Skeletal muscle satellite cell (primary cell): ENCODE results near the gene LAPTM5.

Experiments
- H3K27me3 ChIP-seq: 2 replicates; pipeline ENCODE4 v1.7.0; 2013; ENCODE audit warnings: low read length; ENCODE audit not compliant: control insufficient read depth, insufficient read depth
- H3K36me3 ChIP-seq: 2 replicates; pipeline ENCODE4 v1.7.0; 2013; ENCODE audit warnings: mild to moderate bottlenecking, control low read depth, low read length; ENCODE audit not compliant: insufficient read depth
- H3K4me1 ChIP-seq: 2 replicates; pipeline ENCODE4 v1.7.0; 2013; ENCODE audit warnings: low read length; ENCODE audit not compliant: control insufficient read depth, insufficient read depth
- H3K4me2 ChIP-seq: 2 replicates; pipeline ENCODE4 v1.7.0; 2013; ENCODE audit warnings: mild to moderate bottlenecking, low read length
- H3K4me3 ChIP-seq: 2 replicates; pipeline ENCODE4 v1.7.0; 2013; ENCODE audit warnings: low read length
- H3K9ac ChIP-seq: 2 replicates; pipeline ENCODE4 v1.7.0; 2013; ENCODE audit warnings: mild to moderate bottlenecking, low read depth, low read length, moderate library complexity
- H3K9me3 ChIP-seq: replicated peaks from 2 replicates; pipeline ENCODE4 v1.7.0; 2013; ENCODE audit warnings: mild to moderate bottlenecking, control low read depth, low read length

The LAPTM5 gene

DNA sequence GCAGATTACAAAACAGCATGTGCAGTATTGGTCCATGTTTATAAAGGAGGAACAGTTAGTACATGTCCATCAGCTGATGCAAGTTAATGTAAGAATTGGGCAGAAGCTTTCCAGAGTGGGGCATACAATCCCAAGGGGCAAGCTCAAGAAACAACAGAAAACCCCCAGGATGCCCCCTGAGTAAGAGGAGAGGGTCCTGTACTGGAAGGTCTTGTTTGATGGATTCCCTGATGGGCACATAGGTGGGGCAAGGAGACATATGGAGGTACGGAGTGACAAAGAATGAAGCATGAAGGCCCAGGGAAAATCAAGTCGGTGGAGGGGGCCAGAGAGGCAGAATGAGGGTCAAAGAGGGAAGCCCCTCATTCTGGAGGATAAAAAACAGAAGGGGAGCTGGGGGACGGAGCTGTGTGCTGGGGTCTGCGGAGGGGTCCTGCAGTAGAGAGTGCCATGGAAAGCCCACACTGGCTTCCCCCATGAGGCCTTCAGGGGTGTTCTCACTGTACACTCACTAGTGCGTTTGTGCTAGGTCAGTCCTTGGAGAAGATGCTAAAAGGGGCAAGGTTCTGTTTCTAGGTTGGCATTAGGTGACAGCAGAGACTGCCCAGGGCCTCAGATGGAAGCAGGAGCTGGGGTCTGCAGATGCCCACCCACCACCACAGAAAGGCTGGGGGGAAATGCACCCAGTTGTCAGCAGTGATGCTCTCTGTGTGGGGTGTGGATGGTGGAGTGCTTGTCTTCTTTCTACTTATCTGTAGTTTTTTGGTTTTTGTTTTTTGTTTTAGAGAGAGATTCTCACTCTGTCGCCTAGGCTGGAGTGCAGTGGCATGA, 21.7 kb downstream of the LAPTM5 start:
- no peaks in the 10 kb centered on the region for H3K36me3 ChIP-seq
- H3K27me3 ChIP-seq: peaks cover 10% of the 10 kb centered on the region
- no peaks in the 10 kb centered on the region for H3K9me3 ChIP-seq
- H3K4me1 ChIP-seq: peaks cover 7% of the 10 kb centered on the region
- H3K9ac ChIP-seq: no peak overlapping the region
- no peak overlapping the region for H3K4me3 ChIP-seq
- H3K4me2 ChIP-seq: no peak overlapping the region

DNA sequence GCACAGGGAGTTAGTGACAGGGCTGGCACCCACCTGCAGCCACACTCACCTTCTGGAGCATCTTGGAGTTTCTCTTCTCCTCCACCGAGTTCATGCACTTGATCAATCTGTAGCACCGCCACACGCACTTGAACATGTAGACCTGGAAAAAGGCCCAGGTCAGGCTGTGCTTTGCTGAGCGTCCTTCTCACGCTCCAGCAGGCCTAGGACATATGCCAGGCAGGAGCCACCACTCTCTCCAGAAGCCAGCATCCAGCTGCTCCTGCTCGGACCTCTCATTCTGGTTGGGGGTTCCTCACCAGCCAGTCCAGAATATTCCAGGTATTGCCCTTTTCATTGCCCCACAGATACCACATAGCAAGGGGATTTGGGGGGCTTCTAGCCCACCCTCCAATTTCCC, 22.4 kb downstream of the LAPTM5 start:
- Histone ChIP-seq H3K36me3 (no peaks in the 10 kb centered on the region), H3K27me3 (peaks cover 10% of the 10 kb centered on the region), H3K9me3 (no peaks in the 10 kb centered on the region), H3K4me1 (peaks cover 7% of the 10 kb centered on the region), H3K4me3 (no peak overlapping the region), H3K9ac (no peak overlapping the region), H3K4me2 (no peak overlapping the region)

DNA sequence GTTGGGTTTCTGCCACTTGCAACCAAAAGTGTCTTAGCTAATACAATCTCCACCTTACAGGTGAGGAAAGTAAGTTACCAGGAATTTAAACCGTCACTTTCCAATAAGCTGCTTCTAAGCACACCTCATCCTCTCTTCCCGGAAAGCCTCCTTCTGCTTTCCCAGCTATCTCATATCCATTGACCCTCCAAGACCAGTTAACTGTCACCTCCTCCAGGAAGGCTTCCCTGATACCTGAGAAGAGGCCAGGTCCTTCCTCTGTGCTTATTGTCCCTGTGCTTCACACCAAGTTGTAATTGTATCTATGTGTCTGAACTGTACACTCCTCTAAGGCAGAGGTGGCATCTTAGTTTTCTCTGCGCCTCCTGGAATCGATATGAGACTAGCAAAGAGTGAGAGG, 23.0 kb downstream of the LAPTM5 start:
- H3K4me2 ChIP-seq: no peak overlapping the region
- H3K36me3 ChIP-seq: no peaks in the 10 kb centered on the region
- no peak overlapping the region for H3K9ac ChIP-seq
- H3K4me3 ChIP-seq: no peak overlapping the region
- peaks cover 10% of the 10 kb centered on the region for H3K27me3 ChIP-seq
- no peaks in the 10 kb centered on the region for H3K9me3 ChIP-seq
- peaks cover 7% of the 10 kb centered on the region for H3K4me1 ChIP-seq

DNA sequence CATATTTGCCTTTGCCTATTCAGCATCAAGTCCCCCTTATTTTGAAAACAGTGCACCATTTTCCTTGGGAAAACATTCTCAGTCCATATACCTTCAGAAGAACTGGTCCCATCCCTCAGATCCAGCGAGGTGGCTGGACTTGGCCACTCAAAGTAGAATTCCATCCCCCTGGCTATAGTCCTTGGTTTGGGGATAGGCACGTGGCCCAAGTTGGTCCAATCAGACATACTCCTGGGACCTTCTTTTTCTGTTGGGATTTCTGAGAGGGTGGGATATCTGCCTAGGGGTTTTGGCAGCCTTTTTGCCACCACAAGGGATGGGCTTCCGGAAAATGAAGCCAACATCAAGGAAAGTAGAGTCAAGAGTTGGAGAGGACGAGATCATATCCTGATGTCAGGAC, 23.5 kb downstream of the LAPTM5 start:
- peaks cover 7% of the 10 kb centered on the region for H3K4me1 ChIP-seq
- no peak overlapping the region for H3K4me3 ChIP-seq
- H3K9me3 ChIP-seq: no peaks in the 10 kb centered on the region
- H3K36me3 ChIP-seq: no peaks in the 10 kb centered on the region
- H3K4me2 ChIP-seq: no peak overlapping the region
- peaks cover 10% of the 10 kb centered on the region for H3K27me3 ChIP-seq
- no peak overlapping the region for H3K9ac ChIP-seq

GRCh38 chr1:30733493-30733892, 24.1 kb downstream of the LAPTM5 start:
- H3K27me3 ChIP-seq: peaks cover 10% of the 10 kb centered on the region
- no peaks in the 10 kb centered on the region for H3K9me3 ChIP-seq
- H3K4me1 ChIP-seq: peaks cover 7% of the 10 kb centered on the region
- no peak overlapping the region for H3K4me2 ChIP-seq
- no peak overlapping the region for H3K4me3 ChIP-seq
- H3K9ac ChIP-seq: no peak overlapping the region
- H3K36me3 ChIP-seq: no peaks in the 10 kb centered on the region

DNA sequence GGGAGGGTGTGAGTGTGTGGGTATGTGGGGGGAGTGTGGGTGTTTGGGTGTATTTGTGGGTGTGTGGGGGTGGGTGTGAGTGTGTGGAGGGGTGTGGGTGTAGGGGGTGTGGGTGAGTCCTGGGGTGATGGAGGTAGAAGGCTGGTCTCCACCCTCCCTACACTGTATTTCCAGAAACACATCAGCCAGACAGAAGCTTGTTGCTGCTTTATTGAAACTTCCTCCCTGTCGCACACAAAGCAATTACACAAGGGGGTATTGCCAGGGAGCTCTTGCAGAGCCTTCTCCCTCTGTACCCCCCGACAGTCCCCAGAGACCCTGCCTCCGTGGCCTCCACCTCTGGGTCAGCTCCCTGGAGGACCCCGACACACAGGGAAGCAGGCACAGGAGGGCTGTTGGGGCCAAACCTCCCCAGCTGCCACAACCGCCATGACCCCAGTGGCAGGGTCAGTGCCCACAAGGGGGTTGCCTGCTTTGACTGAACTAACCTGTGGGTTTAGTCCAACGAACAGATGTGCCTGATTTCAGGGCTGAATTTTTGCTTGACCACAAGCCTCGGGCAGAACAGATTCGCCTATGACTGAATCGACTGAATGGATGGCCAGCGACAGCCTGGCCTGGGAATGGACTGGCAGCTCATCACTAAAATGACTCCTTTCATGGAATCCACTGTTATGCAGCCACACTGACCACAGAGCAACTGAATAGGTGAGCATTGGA, 25.1 kb downstream of the LAPTM5 start:
- Histone ChIP-seq H3K4me2 (no peak overlapping the region), H3K36me3 (no peaks in the 10 kb centered on the region), H3K4me3 (no peak overlapping the region), H3K27me3 (peaks cover 6% of the 10 kb centered on the region), H3K9me3 (no peaks in the 10 kb centered on the region), H3K9ac (no peak overlapping the region), H3K4me1 (peaks cover 11% of the 10 kb centered on the region)

GRCh38 chr1:30731806-30732276, 25.7 kb downstream of the LAPTM5 start:
- H3K4me3 ChIP-seq: no peak overlapping the region
- H3K4me1 ChIP-seq: peaks cover 11% of the 10 kb centered on the region
- no peaks in the 10 kb centered on the region for H3K36me3 ChIP-seq
- H3K9ac ChIP-seq: no peak overlapping the region
- no peaks in the 10 kb centered on the region for H3K9me3 ChIP-seq
- peaks cover under 1% of the 10 kb centered on the region for H3K27me3 ChIP-seq
- H3K4me2 ChIP-seq: no peak overlapping the region

DNA sequence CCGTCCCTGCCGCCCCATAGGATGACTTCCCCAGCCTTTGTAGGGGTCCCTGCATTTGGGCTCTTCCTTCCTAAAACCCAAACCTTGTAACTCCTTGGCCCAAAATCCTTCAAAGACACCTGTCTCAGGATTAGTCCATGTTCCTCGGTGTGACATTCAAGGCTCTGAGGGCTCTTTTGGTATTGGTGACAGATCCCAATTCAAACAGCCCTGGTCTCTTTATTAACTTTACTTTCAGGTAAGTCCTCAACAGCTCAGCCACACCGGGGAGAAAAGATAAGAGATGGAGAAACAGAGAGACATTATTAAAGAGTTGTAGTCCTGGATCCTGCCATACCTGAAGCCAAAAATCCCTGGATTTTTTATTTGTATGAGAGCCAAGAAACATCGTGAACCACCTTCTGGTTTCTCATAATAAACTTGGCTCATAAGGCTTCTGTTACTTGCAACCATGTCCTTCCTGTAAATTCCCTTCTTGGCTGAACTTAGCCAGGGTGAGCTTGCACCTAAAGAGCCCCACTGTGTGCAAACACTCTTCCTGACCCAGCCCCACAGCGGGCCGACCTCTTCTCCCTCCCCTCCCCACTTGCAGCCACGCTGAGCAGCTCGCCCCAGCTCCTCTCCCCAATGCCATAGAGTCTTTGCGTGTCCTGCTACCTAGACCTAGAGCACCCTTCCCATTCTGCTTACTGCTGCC, 26.3 kb downstream of the LAPTM5 start:
- Histone ChIP-seq H3K9me3 (no peaks in the 10 kb centered on the region), H3K36me3 (no peaks in the 10 kb centered on the region), H3K27me3 (no peaks in the 10 kb centered on the region), H3K9ac (no peak overlapping the region), H3K4me3 (no peak overlapping the region), H3K4me2 (no peak overlapping the region), H3K4me1 (peaks cover 11% of the 10 kb centered on the region)

DNA sequence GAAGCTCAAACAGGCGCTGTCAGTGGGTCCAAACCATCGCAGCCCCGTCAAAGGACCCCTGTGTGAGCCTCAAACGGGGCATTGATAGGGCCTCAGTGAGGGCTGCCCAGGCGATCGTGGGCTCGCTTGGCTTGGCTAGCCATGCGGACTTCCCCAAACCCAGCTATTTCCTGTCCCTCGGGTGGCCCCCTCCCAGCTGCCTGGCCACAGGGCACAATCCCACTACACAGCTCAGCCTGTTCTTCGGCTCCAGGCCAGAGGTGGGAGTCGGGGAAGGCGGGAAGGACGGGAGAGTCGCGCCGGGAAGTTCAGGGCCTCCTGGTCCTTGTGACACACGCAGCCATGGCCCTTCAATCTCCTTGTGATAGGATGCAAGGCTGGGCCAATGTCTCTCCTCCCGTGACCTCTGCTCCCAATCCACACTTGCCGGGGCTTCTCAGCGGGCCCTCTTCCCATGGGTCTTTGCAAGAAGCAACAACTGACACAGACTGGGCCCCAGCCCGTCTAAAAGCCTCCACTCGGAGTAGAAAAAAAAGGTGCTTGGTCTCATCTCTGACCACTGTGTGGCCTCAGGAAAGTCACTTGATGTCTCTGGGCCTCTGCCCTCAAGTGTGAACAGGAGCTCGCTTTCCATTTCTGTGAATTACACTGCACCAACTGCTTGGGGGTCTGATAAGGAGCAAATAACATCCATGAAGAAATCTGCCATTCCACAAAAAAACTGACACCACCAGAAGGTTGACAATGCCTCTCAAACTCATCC, 27.0 kb downstream of the LAPTM5 start:
- no peaks in the 10 kb centered on the region for H3K27me3 ChIP-seq
- no peak overlapping the region for H3K4me3 ChIP-seq
- H3K4me2 ChIP-seq: no peak overlapping the region
- H3K9ac ChIP-seq: no peak overlapping the region
- H3K9me3 ChIP-seq: no peaks in the 10 kb centered on the region
- no peaks in the 10 kb centered on the region for H3K36me3 ChIP-seq
- peaks cover 11% of the 10 kb centered on the region for H3K4me1 ChIP-seq

DNA sequence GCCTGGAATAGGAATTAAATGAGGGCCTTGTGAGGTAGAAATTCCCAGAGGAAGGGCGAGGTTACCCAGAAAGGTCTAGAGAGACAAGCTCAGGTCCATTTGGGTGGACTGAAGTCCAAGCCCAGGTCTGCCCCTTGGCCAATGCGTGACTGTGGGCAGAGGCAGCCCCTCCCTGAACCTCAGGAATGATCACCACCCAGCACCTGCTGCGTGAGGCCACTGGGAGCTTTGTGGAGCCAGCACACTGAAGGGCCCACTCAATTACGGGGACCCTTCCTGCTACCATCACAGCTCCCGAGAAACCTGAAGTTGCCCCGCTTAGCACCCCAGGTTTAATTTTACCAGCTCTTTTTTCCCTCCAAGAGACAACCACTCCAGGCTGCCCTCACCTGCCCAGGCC, 27.7 kb downstream of the LAPTM5 start:
- Histone ChIP-seq H3K27me3 (no peaks in the 10 kb centered on the region), H3K4me3 (no peak overlapping the region), H3K4me1 (peaks cover 11% of the 10 kb centered on the region), H3K9ac (no peak overlapping the region), H3K4me2 (no peak overlapping the region), H3K9me3 (no peaks in the 10 kb centered on the region), H3K36me3 (no peaks in the 10 kb centered on the region)
